Right cardiac atrium (tissue), 5 donors: ENCODE data around the gene CSTF3. TPM values are rescaled to one million over a fixed set of nuclear protein-coding genes. Genes with fewer than 3 reads are reported as not detected.
A peak's percentile ranks its signal among the peaks of the same experiment; 100 is the strongest.

ENCODE experiments used
- ATAC-seq, 2 donors: fragments of 200-7000 bp; cut with Tn5 transposase; one replicate each; pipeline versions ENCODE4 v1.8.0 to v1.9.1; 2020; ENCODE audit warnings: moderate library complexity in 2 of 2, mild to moderate bottlenecking in 1 of 2
- DNase-seq, 3 donors: peaks; one replicate each; pipeline ENCODE4 v3.0.0-alpha.2; 2020
- H3K27ac ChIP-seq: one replicate; pipeline ENCODE4 v1.5.1; 2013; ENCODE audit warnings: mild to moderate bottlenecking, low read length, control low read depth, moderate library complexity
- H3K27me3 ChIP-seq: one replicate; pipeline ENCODE4 v1.6.1; 2013; ENCODE audit not compliant: control insufficient read depth, insufficient read depth
- H3K4me1 ChIP-seq: one replicate; pipeline ENCODE4 v1.6.1; 2013; ENCODE audit warnings: low read length; ENCODE audit not compliant: control insufficient read depth, insufficient read depth
- H3K4me3 ChIP-seq: one replicate; pipeline ENCODE4 v1.5.1; 2013; ENCODE audit warnings: low read length, control low read depth
- H3K9me3 ChIP-seq: one replicate; pipeline ENCODE4 v1.6.1; 2013; ENCODE audit warnings: low read length; ENCODE audit not compliant: control insufficient read depth
- WGBS: extraction: QIAGEN DNeasy Blood & Tissue Kit; methylation state at CpG from one replicate; pipeline ENCODE4 v1.1.7; 2013; 5-methylcytosine and 5-hydroxymethylcytosine counted together
- intact Hi-C, 4 donors: fragments of 100-400 bp; cut with DNase I; formaldehyde crosslinking; loops; one replicate each; pipeline versions ENCODE4 v1.11.0 to v1.14.0; 2022 to 2023
- long read RNA-seq, 4 donors: library from polyadenylated mRNA; unstranded; transcript quantifications; one replicate each; pipeline ENCODE4 v2.0.0, GENCODE V29; 2020 to 2021
- polyA plus RNA-seq: library from polyadenylated mRNA; stranded (reverse); fragments of 200-250 nt; gene quantifications from one replicate; pipeline ENCODE4 v1.2.3, GENCODE V29; 2013
- total RNA-seq, 4 donors: library from RNA; stranded (reverse); fragmentation: NEBNext Ultra II Directional; extraction: Animal tissue kit (Norgen Biotek cat#: 25700); gene quantifications; one replicate each; pipeline ENCODE4 v1.2.1, GENCODE V29; 2021
- donor health status: healthy with polysubstance abuse.
- donor health status: DM: no; HTN: yes; CAD: no.
- donor health status: DM: no; HTN: no; CAD: no.
- donor health status: DM: no; HTN: yes; CAD: no; lungs with severe emphysema.
- donor health status: DM: yes; HTN: yes; CAD: no.

Gene CSTF3
- total RNA-seq (10 to 100 TPM; 11.2 to 18.2 (median 13.2) TPM), polyA plus RNA-seq (14.6 TPM)
- long read RNA-seq, donor 1, transcript CSTF3-201 (21 exons, 2,797 nt): major isoform, 5 of 11 reads
- long read RNA-seq, donor 1, partial matches to known transcripts: 0 of 11 reads
- long read RNA-seq, donor 1, other reads (novel, unspliced or antisense): 3 of 11 reads
- long read RNA-seq, donor 2, transcript CSTF3-201 (21 exons, 2,797 nt): major isoform, 5 of 10 reads
- long read RNA-seq, donor 2, partial matches to known transcripts: 2 of 10 reads
- long read RNA-seq, donor 2, other reads (novel, unspliced or antisense): 0 of 10 reads
- long read RNA-seq, donor 3, transcript CSTF3-201 (21 exons, 2,797 nt): major isoform, 20 of 25 reads
- long read RNA-seq, donor 3, partial matches to known transcripts: 1 of 25 reads
- long read RNA-seq, donor 3, other reads (novel, unspliced or antisense): 4 of 25 reads
- long read RNA-seq, donor 4, partial matches to known transcripts: 0 of 4 reads
- long read RNA-seq, donor 4, other reads (novel, unspliced or antisense): 1 of 4 reads

DNA sequence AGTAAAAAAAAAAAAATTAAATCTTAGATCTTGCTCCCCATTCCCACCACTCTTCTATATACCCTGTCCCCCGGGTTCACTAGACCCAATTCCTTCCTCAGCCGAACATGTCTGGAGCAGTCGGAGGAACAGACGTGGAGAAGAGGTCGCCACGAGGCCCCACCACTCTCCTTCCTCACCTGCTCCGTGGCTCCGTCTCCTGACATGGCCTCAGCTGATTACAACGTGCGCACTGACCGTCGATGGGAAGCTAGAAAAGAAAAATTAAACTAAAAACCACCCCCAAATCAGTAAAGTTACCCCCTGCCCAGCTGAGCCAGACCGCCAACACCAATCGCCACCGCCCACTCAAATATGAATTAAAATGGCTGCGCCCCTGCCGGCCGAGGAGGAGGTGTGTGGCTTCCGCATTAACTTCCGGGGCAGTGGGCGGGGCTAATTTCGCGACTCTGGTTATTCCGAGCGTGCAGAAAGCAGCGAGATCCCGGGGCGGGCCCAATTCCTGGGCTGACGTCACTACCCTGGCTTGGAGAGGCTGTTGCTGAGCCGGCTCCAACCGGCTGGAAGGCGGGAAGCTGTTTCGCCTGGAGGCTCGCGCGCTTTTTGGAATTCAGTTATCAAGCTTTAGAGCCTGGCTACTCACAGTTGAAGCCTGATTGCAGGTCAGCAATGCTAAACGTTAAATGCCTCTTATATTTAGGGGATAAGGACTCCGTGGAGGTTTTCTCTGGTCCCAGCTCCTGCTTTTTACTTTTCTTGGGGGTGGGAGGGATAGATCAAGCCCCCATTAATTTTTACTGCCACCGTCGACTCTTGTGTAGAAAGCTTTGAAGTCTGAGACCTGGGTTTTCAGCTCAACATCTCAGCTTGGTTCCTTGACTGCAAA, at the start of gene CSTF3:
Gene CSTF3, minus strand, starts transcription at position 361 of the 886 bp plus-strand sequence. Its CDS starts 155 bp downstream, at position 206.
- DNase-seq (peak; percentile 100), ATAC-seq (peak; percentile 100)
- Histone ChIP-seq H3K27ac (peak within 1 kb of the TSS; percentile 89), H3K4me1 (peaks cover 2% of the 10 kb centered on the region), H3K27me3 (no peaks in the 10 kb centered on the region), H3K4me3 (peak within 1 kb of the TSS; percentile 100), H3K9me3 (no peaks in the 10 kb centered on the region)
- 2% methylated on average over 40 of the region's 40 CpGs for WGBS
- intact Hi-C loops: loop anchor here (5.0 to 10.0 kb wide), 4 partner anchors 93 to 523 kb away; partner anchors contain the start of gene HIPK3 (in 3 of the 4)

DNA sequence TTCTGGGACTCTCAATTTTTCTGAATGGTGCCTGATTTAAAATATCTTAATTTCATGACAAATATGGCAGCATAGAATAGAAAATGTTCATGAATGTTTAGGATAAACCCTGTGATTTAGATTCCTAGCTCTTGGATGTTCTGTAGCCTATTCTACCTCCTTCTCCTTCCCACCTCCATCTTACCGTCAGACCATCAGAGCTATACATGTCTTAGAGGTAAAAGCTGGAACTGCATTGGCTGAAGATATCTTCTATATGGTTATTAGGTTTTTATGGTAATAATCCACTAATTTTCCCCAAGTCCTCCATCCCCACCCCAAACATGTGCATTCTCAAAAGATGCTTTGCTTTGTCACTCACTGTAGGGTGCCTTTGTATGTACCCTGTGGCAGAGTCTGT, 46.9 kb upstream of the CSTF3 start:
- ATAC-seq (no peak), DNase-seq (no peak)
- Histone ChIP-seq H3K27ac (no peak overlapping the region), H3K9me3 (no peaks in the 10 kb centered on the region), H3K4me3 (no peak overlapping the region), H3K27me3 (no peaks in the 10 kb centered on the region), H3K4me1 (no peaks in the 10 kb centered on the region)
- WGBS: 94% methylated on average over 1 of the region's 1 CpG
- intact Hi-C loops: no loop called here

DNA sequence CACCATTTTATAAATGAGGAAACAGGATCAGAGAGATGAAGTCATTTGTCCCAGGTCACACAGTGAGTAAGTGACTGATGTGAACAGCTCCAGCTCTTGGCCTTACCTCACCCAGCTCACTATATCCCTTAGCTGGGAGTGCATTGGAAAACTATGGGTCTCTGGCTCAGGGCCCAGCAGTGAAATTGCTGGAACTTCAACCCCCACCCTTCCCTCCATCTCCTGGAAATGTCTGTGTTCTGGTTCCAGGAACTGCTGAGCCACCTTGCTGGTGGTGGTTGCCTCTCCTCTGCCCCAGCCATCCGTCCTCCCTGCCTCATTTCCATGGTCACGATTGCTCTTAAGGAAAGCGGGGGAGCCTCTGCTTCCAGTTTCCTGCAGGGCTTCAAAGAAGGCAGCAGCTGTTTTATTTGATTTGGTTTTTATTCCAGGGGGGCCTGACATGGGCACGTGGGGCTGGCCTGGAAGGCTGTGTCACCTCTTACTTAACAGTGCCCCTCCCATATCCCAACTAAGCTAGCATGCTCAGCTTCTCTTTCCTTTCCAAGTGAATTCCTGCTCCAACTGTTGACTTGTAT, 46.2 kb upstream of the CSTF3 start:
- peak in 2 of 3 donors; percentile 60 to 61 for DNase-seq
- WGBS: 27% methylated on average over 4 of the region's 4 CpGs
- Histone ChIP-seq H3K9me3 (no peaks in the 10 kb centered on the region), H3K4me1 (no peaks in the 10 kb centered on the region), H3K27ac (peak overlapping the region; percentile 54), H3K4me3 (no peak overlapping the region), H3K27me3 (no peaks in the 10 kb centered on the region)
- ATAC-seq: peak; percentile 74 to 96
- intact Hi-C loops: no loop called here

DNA sequence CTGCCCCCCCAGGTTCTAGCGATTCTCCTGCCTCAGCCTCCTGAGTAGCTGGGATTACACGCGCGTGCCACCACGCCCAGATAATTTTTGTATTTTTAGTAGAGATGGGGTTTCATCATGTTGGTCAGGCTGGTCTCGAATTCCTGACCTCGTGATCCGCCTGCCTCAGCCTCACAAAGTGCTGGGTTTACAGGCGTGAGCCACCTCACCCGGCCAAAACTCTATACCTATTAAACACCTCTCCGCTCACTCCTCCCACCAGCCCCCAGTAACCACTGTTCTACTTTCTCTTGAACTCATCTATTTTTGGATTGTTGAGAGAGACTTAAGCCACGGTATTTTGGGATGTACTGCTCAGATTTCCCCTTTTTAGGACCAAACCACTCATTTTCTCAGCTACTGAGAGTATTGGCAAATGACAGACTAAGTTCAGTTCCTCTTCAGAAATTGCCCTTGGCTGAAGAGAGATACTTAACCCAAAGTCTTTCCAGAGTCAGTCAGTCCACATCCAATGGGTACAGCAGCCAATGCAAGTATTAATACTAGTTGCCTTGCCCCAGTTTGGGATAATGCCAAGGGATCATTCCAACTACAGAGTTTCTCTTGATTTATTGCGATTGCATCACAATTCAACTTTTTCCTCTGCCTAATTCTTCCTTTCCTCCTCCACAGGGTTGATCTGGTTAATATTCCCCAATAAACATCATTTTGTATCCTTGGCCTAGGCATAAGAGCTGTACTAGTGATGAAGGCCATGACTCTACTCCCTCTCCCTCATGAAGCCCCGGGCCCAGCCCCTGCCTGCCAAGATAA, 36.8 kb upstream of the CSTF3 start:
- H3K27me3 ChIP-seq: no peaks in the 10 kb centered on the region
- 84% methylated on average over 14 of the region's 14 CpGs for WGBS
- DNase-seq (no peak), ATAC-seq (peak in 1 of 2 donors; percentile 33)
- H3K4me3 ChIP-seq: no peak overlapping the region
- H3K9me3 ChIP-seq: no peaks in the 10 kb centered on the region
- no peaks in the 10 kb centered on the region for H3K4me1 ChIP-seq
- intact Hi-C loops: no loop called here
- no peak overlapping the region for H3K27ac ChIP-seq

DNA sequence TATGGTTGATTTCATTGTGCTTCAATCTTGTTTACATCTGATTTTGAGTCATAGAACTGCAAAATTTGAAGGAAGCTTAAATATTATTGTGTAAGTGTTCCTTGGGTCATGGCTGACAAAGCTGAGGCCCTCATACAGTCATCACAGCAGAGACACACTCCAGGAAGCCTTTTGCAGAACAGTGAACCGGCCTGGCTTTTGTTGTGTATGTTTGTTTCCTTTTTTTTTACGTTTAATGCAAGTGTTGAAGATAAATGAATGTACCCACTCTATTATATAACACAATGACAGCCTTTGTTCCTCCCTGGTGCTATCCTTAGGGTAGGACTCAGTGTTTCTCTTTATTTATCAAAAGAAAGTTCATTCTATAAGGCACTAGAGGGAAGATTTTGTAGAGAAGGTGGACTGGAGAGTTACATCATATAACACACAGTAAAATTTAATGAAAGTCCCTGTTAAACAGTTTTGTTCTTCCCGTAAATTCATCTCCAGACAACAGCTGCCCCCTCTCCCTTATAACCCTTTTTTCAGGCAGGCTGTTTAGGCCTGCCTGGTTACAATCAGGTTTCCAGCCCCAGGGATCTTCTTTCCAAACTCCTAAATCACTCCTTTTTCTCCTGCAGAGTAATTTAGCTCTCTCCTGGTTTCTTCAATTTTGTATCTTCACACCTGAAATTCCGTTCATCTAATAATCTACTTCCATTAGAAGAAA, 34.3 kb upstream of the CSTF3 start:
- intact Hi-C loops: no loop called here
- H3K4me1 ChIP-seq: no peaks in the 10 kb centered on the region
- WGBS: 71% methylated on average over 4 of the region's 4 CpGs
- DNase-seq (no peak), ATAC-seq (no peak)
- no peak overlapping the region for H3K27ac ChIP-seq
- H3K4me3 ChIP-seq: no peak overlapping the region
- no peaks in the 10 kb centered on the region for H3K27me3 ChIP-seq
- no peaks in the 10 kb centered on the region for H3K9me3 ChIP-seq

DNA sequence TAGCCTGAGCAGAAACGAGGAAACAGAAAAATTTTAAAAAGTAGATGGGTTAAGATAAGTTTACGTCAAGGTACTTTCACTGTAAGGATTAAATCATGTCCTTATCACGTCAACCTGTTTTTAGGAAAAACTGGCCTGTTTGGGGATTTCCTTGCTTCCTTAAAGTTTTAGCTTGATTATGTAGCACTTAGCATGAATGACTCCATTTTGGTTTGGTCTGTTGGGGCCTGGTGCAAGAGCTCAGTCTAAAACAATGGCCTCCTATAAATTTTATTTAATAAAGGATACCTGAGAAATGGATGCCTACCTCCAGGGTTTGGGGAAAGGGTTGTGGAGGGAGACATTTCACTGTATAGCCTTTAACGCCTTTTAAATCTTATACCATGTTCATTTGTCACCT, 33.2 kb upstream of the CSTF3 start:
- no peak for DNase-seq
- Histone ChIP-seq H3K4me1 (no peaks in the 10 kb centered on the region), H3K27me3 (no peaks in the 10 kb centered on the region), H3K9me3 (no peaks in the 10 kb centered on the region), H3K27ac (no peak overlapping the region), H3K4me3 (no peak overlapping the region)
- ATAC-seq: no peak
- intact Hi-C loops: no loop called here
- WGBS: 85% methylated on average over 4 of the region's 4 CpGs

DNA sequence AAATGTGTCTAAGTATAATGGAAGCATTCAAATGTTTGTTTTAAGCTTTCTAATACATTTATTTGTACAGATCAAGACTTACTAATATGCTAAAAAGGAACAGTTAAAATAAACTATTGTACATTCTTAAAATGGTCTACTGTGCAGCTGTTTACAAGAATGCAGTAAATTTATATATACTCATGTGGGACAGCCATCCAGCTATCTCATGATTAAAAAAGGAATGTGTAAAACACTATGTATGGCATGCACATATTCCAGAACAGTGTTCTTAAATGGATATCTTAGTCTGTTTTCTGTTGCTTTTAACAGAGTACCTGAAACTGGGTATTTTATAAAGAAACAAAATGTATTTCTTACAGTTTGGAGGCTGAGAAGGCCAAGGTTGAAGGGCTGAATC, 30.2 kb upstream of the CSTF3 start:
- no peak overlapping the region for H3K27ac ChIP-seq
- H3K4me1 ChIP-seq: no peaks in the 10 kb centered on the region
- intact Hi-C loops: no loop called here
- no peaks in the 10 kb centered on the region for H3K27me3 ChIP-seq
- DNase-seq: no peak
- no peak for ATAC-seq
- no peaks in the 10 kb centered on the region for H3K9me3 ChIP-seq
- no peak overlapping the region for H3K4me3 ChIP-seq

DNA sequence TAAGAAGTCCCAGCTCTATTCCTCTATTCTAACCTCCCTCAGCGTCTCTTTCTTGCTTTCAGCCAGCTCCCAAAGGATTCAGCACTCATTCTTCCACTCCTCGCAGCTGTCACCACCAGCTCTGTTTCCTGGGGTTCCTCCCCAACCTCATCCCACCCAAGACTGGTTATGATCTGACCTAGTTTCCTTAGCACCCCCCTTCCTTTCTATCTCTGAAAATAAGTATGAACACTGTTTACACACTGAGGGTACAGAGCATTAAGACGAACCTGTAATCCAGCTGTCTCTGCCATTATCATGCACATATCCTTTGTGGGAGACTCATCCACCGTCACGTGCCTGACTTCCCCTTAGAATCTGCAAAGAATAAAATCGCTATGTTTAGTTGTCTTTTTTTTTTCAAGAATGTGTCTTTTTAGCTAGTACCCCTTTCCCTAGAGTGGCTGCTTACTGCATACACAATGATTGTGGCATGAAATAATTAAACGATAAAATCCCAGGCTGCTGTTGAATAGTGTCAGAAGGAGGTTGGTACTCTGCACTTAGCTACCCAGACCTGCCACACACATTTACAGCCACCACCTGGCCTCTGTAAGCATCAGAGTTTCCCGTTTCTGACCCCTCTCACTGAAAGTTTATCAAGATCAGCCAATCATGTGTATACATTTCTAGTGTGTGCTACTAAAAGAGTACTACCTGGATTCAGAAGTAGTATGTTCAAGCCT, 26.9 kb upstream of the CSTF3 start:
- WGBS: 53% methylated on average over 8 of the region's 8 CpGs
- intact Hi-C loops: no loop called here

DNA sequence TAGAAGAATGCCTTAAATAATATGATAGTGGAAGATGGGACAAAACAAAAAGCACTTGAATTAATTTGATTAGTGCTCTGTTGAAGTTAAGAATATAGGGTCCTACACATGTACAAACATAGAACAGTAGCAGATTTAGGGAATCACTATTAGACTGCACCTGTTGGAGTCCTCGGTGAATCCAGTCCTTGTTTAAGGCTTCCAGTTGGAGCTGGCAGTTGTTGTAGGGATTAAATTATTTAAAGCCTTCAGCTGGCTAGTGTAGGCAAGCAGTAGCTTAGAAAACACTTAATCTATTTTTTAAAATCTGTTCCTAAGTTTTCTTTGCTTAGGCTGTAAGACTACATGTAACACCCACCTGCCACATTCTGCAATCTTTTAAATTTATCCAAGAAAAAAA, 24.5 kb upstream of the CSTF3 start:
- DNase-seq: no peak

More for the DNA sequence above, 26.9 kb upstream of the CSTF3 start:
- ATAC-seq (no peak), DNase-seq (no peak)
- Histone ChIP-seq H3K27ac (no peak overlapping the region), H3K4me3 (no peak overlapping the region), H3K27me3 (no peaks in the 10 kb centered on the region), H3K4me1 (no peaks in the 10 kb centered on the region), H3K9me3 (no peaks in the 10 kb centered on the region)

More for the DNA sequence above, 24.5 kb upstream of the CSTF3 start:
- no peak for ATAC-seq
- intact Hi-C loops: no loop called here
- H3K27ac ChIP-seq: no peak overlapping the region
- no peaks in the 10 kb centered on the region for H3K9me3 ChIP-seq
- H3K4me1 ChIP-seq: no peaks in the 10 kb centered on the region
- no peaks in the 10 kb centered on the region for H3K27me3 ChIP-seq
- 90% methylated on average over 1 of the region's 1 CpG for WGBS
- H3K4me3 ChIP-seq: no peak overlapping the region
